ENCODE measurements around the gene GTF2H4.
"Not testable (repeated sequence)": the region's sequence is repeated elsewhere in the genome, so short reads cannot be mapped to it uniquely, and the experiment has no call there.

Gene GTF2H4

GRCh38 chr6:30917487-30917886 lies 9.5 kb downstream of the GTF2H4 start:
- no peak for DNase-seq (ENCODE audit: low read depth in 2 of 2, low spot score in 1 of 2)

- no peak for DNase-seq (ENCODE audit: low read depth in 2 of 2, low spot score in 1 of 2)
Observed at GRCh38 chr6:30918670-30919069, 10.7 kb downstream of the GTF2H4 start.

- no peak for DNase-seq (ENCODE audit: low read depth in 2 of 2, low spot score in 1 of 2)
Observed at GRCh38 chr6:30922447-30922852, 14.4 kb downstream of the GTF2H4 start.

- DNase-seq (ENCODE audit: low read depth in 2 of 2, low spot score in 1 of 2): not testable (repeated sequence)
Observed at GRCh38 chr6:30924040-30924627, 16.1 kb downstream of the GTF2H4 start.

- no peak for DNase-seq (ENCODE audit: low read depth in 2 of 2, low spot score in 1 of 2)
Observed at GRCh38 chr6:30926644-30927043, 18.6 kb downstream of the GTF2H4 start.

- not testable (repeated sequence) for DNase-seq (ENCODE audit: low read depth in 2 of 2, low spot score in 1 of 2)
Observed at GRCh38 chr6:30927080-30927479, 19.1 kb downstream of the GTF2H4 start.

- no peak for DNase-seq (ENCODE audit: low read depth in 2 of 2, low spot score in 1 of 2)
Observed at GRCh38 chr6:30928677-30929076, 20.7 kb downstream of the GTF2H4 start.

- DNase-seq (ENCODE audit: low read depth in 2 of 2, low spot score in 1 of 2): no peak
Observed at GRCh38 chr6:30930506-30930905, 22.5 kb downstream of the GTF2H4 start.

- DNase-seq (ENCODE audit: low read depth in 2 of 2, low spot score in 1 of 2): no peak
Observed at GRCh38 chr6:30931272-30931671, 23.3 kb downstream of the GTF2H4 start.

GRCh38 chr6:30931969-30932645 lies 24.1 kb downstream of the GTF2H4 start, which contains the start of gene SFTA2:
Gene SFTA2, minus strand, starts transcription at chr6:30932170. Its CDS starts 74 bp downstream, at chr6:30932096.
- no peak for DNase-seq (ENCODE audit: low read depth in 2 of 2, low spot score in 1 of 2)

GRCh38 chr6:30932665-30933365 lies 24.8 kb downstream of the GTF2H4 start:
- no peak for DNase-seq (ENCODE audit: low read depth in 2 of 2, low spot score in 1 of 2)

- no peak for DNase-seq (ENCODE audit: low read depth in 2 of 2, low spot score in 1 of 2)
Observed at GRCh38 chr6:30935018-30935417, 27.0 kb downstream of the GTF2H4 start.

GRCh38 chr6:30937265-30937664 lies 29.3 kb downstream of the GTF2H4 start:
- no peak for DNase-seq (ENCODE audit: low read depth in 2 of 2, low spot score in 1 of 2)

GRCh38 chr6:30938730-30939129 lies 30.7 kb downstream of the GTF2H4 start:
- DNase-seq (ENCODE audit: low read depth in 2 of 2, low spot score in 1 of 2): no peak

- no peak for DNase-seq (ENCODE audit: low read depth in 2 of 2, low spot score in 1 of 2)
Observed at GRCh38 chr6:30939473-30939872, 31.5 kb downstream of the GTF2H4 start.

GRCh38 chr6:30940361-30940986 lies 32.5 kb downstream of the GTF2H4 start, which contains the start of gene MUCL3:
Gene MUCL3, plus strand, starts transcription at chr6:30940973. Its CDS starts 27 bp downstream, at chr6:30941000.
- no peak for DNase-seq (ENCODE audit: low read depth in 2 of 2, low spot score in 1 of 2)

- no peak for DNase-seq (ENCODE audit: low read depth in 2 of 2, low spot score in 1 of 2)
Observed at GRCh38 chr6:30942338-30943060, 34.5 kb downstream of the GTF2H4 start.

- no peak for DNase-seq (ENCODE audit: low read depth in 2 of 2, low spot score in 1 of 2)
Observed at GRCh38 chr6:30944051-30944450, 36.0 kb downstream of the GTF2H4 start.

- DNase-seq (ENCODE audit: low read depth in 2 of 2, low spot score in 1 of 2): no peak
Observed at GRCh38 chr6:30945281-30945680, 37.3 kb downstream of the GTF2H4 start.

GRCh38 chr6:30947231-30947630 lies 39.2 kb downstream of the GTF2H4 start:
- no peak for DNase-seq (ENCODE audit: low read depth in 2 of 2, low spot score in 1 of 2)

- DNase-seq (ENCODE audit: low read depth in 2 of 2, low spot score in 1 of 2): no peak
Observed at GRCh38 chr6:30948811-30949210, 40.8 kb downstream of the GTF2H4 start.

Data from stimulated activated CD8-positive, alpha-beta memory T cell treated with anti-CD3 and anti-CD28 coated beads, Interleukin-4, amount 100 ng/mL, for 4 hours (primary cell).